H1 (cell line): Measurements from ENCODE around the gene EHHADH. TPM values are rescaled to one million over a fixed set of nuclear protein-coding genes. Genes with fewer than 3 reads are reported as not detected.

ENCODE experiments used
- CBX5 ChIP-seq: fragments of 300-800, 300-1000 bp; sonication (generic); IDR thresholded peaks from 2 replicates; pipeline ENCODE4 v1.7.1; 2016; ENCODE audit warnings: antibody characterized with exemption, low read length, low read depth
- JUN ChIP-seq: IDR thresholded peaks from 2 replicates; pipeline ENCODE4 v1.6.1; 2011; ENCODE audit warnings: low read depth, mild to moderate bottlenecking, improper control_type of control experiment, low read length
- SIX5 ChIP-seq: IDR thresholded peaks from 2 replicates; pipeline ENCODE4 v1.6.1; 2011; ENCODE audit warnings: mild to moderate bottlenecking, low read depth, low read length
- SP2 ChIP-seq: IDR thresholded peaks from 2 replicates; pipeline ENCODE4 v1.6.1; 2012; ENCODE audit warnings: mild to moderate bottlenecking, low read length, inconsistent platforms
- ZNF274 ChIP-seq: IDR thresholded peaks from 2 replicates; pipeline ENCODE4 v1.7.0; 2012; ENCODE audit warnings: low read length, borderline replicate concordance; ENCODE audit errors: extremely low read depth
- polyA plus RNA-seq, 7 experiments: library from polyadenylated mRNA; depleted of rRNA in 3 of 7; stranded (reverse) in 5 of 7; unstranded in 2 of 7; fragments of >200 nt in 5 of 7; fragments of 200-250 nt in 2 of 7; gene quantifications; 1 replicate in 5 of 7; 2 replicates in 1 of 7; 4 replicates in 1 of 7; pipeline versions ENCODE4 v1.2.1 to v1.2.3, GENCODE V29; 2011 to 2013; ENCODE audit warnings: missing spikeins in 2 of 7, mixed read lengths in 2 of 7
- total RNA-seq: library from RNA; stranded (reverse); fragmentation: NEBNext Ultra II Directional; extraction: Animal tissue kit (Norgen Biotek cat#: 25700); gene quantifications from 2 replicates; pipeline ENCODE4 v1.2.1, GENCODE V29; 2021

Gene EHHADH
- total and polyA plus RNA-seq, 2 of the 8 experiments (the other 6 are each of a cell fraction or from before 2014, with no cell fraction given) = 1.4 to 3.5 TPM

DNA sequence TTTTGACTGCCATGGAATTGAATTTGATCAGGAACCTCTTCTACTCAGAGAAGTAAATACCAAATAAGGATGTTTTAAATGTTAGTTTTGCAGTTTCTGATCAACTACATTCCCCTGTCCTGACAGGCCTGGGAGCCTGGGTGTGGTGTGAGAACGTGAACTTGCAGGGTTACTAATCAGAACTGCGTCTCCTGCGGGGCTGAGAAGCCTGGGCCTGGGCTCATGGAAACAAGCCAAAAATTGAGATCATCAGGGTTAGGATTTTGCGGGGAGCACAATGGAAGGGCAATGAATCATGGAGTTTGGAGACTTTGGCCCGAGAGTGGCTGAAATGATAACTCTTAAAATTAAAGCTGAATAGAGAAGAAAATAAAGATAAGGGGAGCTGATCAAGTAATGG is 53.2 kb downstream of the EHHADH start (continued):
- TF ChIP-seq CBX5 = no peak
- no peak for TF ChIP-seq SP2
- no peak for TF ChIP-seq SIX5
- TF ChIP-seq ZNF274 = no peak
- no peak for TF ChIP-seq JUN
